Spleen (tissue), 7 donors: ENCODE measurements around the gene CYB5B.

Experiments
- POLR2A ChIP-seq, 3 donors: fragments of 450-650 bp; IDR thresholded peaks; one replicate each; pipeline ENCODE4 v1.5.1; 2017; ENCODE audit warnings: antibody characterized with exemption in 3 of 3, mild to moderate bottlenecking in 1 of 3
- POLR2AphosphoS5 ChIP-seq, 3 donors: sonication (generic); formaldehyde crosslinking; IDR thresholded peaks; one replicate each; pipeline ENCODE4 v1.5.1; 2017; ENCODE audit warnings: antibody characterized with exemption in 3 of 3
- TF ChIP-seq, protein P1 (sequence below), 11 experiments: fragments of 200-600 bp in 7 of 11; fragments of 450-650 bp in 4 of 11; sonication (generic) in 4 of 11; IDR thresholded peaks in 8 of 11; conservative IDR thresholded peaks in 3 of 11; 1 replicate in 7 of 11; 2 replicates in 4 of 11; pipeline versions ENCODE4 v1.4.0 to v1.8.0; 2016 to 2021; ENCODE audit warnings: antibody characterized with exemption in 11 of 11, inconsistent platforms in 4 of 11, mild to moderate bottlenecking in 1 of 11
- donor health status: DM: no; HTN: no; CAD: no; lungs with moderate emphysema.
- donor health status: DM: no; HTN: no; CAD: no.
- donor health status: DM: no; HTN: no; CAD: no.

DNA sequence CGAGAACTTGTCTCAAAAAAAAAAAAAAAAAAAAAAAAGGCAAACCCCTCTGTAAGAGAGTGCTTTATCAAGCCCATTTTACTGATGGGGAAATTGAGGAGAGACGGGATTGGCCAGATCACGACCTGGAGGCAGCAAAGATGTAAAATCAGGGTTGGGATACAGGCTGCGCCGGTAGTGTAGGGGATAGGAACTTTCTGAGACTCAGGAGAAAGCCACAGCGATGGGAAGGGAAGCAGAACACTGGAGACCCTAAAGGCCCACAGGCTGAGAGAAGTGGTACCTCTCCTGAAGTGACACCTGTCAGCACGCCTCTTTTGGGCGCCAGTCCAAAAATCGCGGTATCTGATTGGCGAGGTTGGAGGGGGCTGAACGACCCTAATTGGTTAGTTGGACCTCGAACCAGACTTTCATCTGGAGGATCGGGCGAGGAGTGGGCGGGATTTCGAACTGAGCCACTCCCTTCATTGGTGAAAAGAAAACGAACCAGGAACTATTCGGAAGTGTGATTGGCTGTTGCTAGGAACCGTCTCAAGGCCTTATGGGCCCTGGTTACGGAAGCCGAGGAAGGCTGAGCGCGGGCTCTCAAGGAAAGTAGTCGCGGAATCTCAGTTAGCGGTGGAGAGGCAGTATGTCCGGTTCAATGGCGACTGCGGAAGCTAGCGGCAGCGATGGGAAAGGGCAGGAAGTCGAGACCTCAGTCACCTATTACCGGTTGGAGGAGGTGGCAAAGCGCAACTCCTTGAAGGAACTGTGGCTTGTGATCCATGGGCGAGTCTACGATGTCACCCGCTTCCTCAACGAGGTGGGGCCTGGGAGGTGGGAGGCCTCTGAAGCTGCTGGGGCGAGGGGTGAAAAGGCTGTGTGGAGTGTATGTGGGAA is at the start of gene CYB5B:
- TF ChIP-seq, protein P1, sequence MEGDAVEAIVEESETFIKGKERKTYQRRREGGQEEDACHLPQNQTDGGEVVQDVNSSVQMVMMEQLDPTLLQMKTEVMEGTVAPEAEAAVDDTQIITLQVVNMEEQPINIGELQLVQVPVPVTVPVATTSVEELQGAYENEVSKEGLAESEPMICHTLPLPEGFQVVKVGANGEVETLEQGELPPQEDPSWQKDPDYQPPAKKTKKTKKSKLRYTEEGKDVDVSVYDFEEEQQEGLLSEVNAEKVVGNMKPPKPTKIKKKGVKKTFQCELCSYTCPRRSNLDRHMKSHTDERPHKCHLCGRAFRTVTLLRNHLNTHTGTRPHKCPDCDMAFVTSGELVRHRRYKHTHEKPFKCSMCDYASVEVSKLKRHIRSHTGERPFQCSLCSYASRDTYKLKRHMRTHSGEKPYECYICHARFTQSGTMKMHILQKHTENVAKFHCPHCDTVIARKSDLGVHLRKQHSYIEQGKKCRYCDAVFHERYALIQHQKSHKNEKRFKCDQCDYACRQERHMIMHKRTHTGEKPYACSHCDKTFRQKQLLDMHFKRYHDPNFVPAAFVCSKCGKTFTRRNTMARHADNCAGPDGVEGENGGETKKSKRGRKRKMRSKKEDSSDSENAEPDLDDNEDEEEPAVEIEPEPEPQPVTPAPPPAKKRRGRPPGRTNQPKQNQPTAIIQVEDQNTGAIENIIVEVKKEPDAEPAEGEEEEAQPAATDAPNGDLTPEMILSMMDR (IDR thresholded peaks at IDR 0.05 in 8 of 11, conservative IDR thresholded peaks at IDR 0.05 in 3 of 11): peak in 4 of 11 experiments; percentile 12 to 28 (median 16)
- TF ChIP-seq POLR2AphosphoS5 (IDR thresholded peaks at IDR 0.05) (peak; percentile 83 to 98 (median 96)), POLR2A (IDR thresholded peaks at IDR 0.05) (peak; percentile 25 to 75 (median 53))
